ENCODE data around the gene ARHGAP36. TPM values are rescaled to one million over a fixed set of nuclear protein-coding genes. Genes with fewer than 3 reads are reported as not detected.

Gene ARHGAP36
- total RNA-seq, 5 donors from 2014 or later (not counting 1 experiment from before 2014, with no cell fraction given): not detected

DNA sequence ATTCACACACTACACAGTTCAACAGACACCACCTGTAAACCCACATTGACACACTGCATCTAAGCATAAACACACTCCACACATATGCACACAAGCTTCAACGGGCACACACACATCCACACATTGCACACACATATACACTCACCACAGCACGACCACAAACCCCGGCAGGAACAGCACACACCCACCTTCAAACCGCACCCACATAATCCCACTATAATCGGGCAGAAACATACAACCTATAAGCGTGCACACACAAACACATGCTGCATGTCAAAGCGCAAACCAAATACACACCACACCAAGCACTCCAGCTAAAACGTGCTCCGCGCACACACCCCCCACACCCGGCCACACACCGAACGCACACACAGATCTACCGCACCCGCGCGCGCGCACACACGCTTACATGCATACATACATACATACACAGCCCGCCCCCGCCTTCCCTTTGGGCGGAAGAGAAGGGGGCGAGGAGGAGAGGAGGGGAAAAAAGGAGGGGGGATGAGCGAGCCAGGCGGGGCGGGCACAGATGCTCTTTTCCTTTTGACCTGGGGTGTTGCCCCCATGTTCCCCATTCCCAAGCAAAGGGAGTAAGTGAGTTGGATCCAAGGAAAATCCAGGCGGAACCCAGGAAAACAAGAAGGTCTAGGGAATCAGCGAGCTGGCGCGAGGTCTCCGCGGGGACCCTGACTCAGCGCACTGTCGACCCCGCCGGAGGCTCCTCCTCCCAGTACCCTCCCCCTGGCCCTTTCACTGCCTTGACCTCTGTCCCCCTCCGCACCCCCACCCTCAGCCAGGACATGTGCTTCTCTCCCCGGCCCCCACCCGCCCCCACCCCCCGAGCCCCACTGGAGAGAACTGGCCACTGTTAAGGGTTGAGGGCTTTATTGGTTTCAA is 9.9 kb downstream of the ARHGAP36 start:
- Histone ChIP-seq H3K9me3 (no peaks in the 10 kb centered on the region), H3K36me3 (ENCODE audit: control insufficient read depth in 2 of 2, extremely low read depth in 1 of 2, insufficient read depth in 1 of 2, low read length in 1 of 2) (no peaks in the 10 kb centered on the region), H3K4me3 (ENCODE audit: control insufficient read depth in 1 of 2, extremely low read depth in 1 of 2, low read length in 1 of 2) (peak overlapping the region in 1 of 2 donors; percentile 41), H3K4me1 (ENCODE audit: control insufficient read depth in 1 of 2, extremely low read depth in 1 of 2, insufficient read depth in 2 of 2, low read length in 2 of 2) (peaks cover 0 to 9% of the 10 kb centered on the region in 2 experiments), H3K27ac (ENCODE audit: low read length) (no peak overlapping the region), H3K27me3 (replicated peaks in 1 of 2; ENCODE audit: control insufficient read depth in 2 of 2, extremely low read depth in 1 of 2, insufficient read depth in 2 of 2, low read length in 1 of 2) (peaks cover 4 to 40% of the 10 kb centered on the region in 2 experiments)
- no peak overlapping the region for H3K4me3 Mint-ChIP-seq
- no peaks in the 10 kb centered on the region for H3K36me3 Mint-ChIP-seq
- no peaks in the 10 kb centered on the region for H3K4me1 Mint-ChIP-seq
- ChIA-PET CTCF (interaction anchor here in 1 of 2 donors (0.6 to 1.3 kb wide), 3 partner anchors 17 to 67 kb away, joined by 3 to 4 read pairs (median 3); no protein-coding TSS in a partner anchor), POLR2A (no interaction called here)
- H3K27ac Mint-ChIP-seq: no peak overlapping the region
- 3% methylated on average over 5 of the region's 41 CpGs for WGBS (ENCODE audit: insufficient coverage)
- ATAC-seq (replicated peaks in 1 of 4): no peak
- no peaks in the 10 kb centered on the region for H3K9me3 Mint-ChIP-seq
- H3K27me3 Mint-ChIP-seq: peaks cover 49 to 57% of the 10 kb centered on the region in 2 donors
- no peak for DNase-seq

DNA sequence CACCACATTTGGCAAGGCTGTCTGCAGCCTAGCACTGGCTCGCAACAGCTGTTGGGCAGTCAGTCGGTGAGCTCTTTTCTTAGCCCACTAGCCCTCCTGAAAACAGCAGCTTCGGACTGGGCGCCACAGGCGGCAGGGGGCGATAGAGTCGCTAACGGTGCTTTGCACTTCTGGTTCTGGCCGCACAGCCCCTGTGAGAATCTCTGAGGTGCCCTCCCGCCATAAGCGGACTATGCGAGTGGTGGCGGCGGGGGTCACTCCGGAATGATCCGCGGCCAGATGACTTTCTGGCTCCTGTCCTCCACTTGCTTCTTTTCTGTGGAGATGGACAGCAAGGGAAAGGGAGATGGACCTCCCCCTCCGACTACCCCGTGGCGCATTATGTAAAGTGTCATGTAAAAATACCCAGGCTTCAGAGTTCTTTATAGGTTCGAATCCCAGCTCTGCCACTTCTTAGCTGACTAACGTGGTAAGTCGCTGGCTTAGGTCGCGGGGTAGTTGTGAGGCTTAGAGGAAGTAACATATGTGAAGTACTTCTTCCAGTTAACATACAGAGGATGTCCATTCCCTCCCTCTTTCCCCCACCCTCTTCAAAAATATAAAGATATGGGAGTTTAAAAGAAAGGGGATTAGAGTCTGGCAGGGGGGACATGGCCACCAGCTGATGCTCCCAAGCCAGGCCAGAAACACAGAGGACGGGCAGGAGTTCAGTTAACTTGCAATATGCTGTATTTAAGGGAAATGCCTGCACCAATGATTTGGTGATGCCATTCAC is 11.0 kb downstream of the ARHGAP36 start:
- H3K27ac Mint-ChIP-seq: no peak overlapping the region
- peak in 1 of 35 experiments; percentile 2 for DNase-seq
- Histone ChIP-seq H3K27me3 (replicated peaks in 1 of 2; ENCODE audit: control insufficient read depth in 2 of 2, extremely low read depth in 1 of 2, insufficient read depth in 2 of 2, low read length in 1 of 2) (peaks cover 4 to 45% of the 10 kb centered on the region in 2 experiments), H3K9me3 (no peaks in the 10 kb centered on the region), H3K4me1 (ENCODE audit: control insufficient read depth in 1 of 2, extremely low read depth in 1 of 2, insufficient read depth in 2 of 2, low read length in 2 of 2) (peaks cover 0 to 9% of the 10 kb centered on the region in 2 experiments), H3K36me3 (ENCODE audit: control insufficient read depth in 2 of 2, extremely low read depth in 1 of 2, insufficient read depth in 1 of 2, low read length in 1 of 2) (no peaks in the 10 kb centered on the region), H3K4me3 (ENCODE audit: control insufficient read depth in 1 of 2, extremely low read depth in 1 of 2, low read length in 1 of 2) (peak overlapping the region in 1 of 2 donors; percentile 10), H3K27ac (ENCODE audit: low read length) (no peak overlapping the region)
- H3K9me3 Mint-ChIP-seq: no peaks in the 10 kb centered on the region
- ATAC-seq (replicated peaks in 1 of 4): no peak
- 0% methylated on average over 4 of the region's 26 CpGs for WGBS (ENCODE audit: insufficient coverage)
- no peaks in the 10 kb centered on the region for H3K36me3 Mint-ChIP-seq
- no peak overlapping the region for H3K4me3 Mint-ChIP-seq
- ChIA-PET CTCF (interaction anchor here in 1 of 2 donors (0.7 to 1.3 kb wide), 2 partner anchors 16 to 31 kb away, joined by 3 to 4 read pairs; no protein-coding TSS in a partner anchor), POLR2A (no interaction called here)
- H3K4me1 Mint-ChIP-seq: no peaks in the 10 kb centered on the region
- peaks cover 46 to 57% of the 10 kb centered on the region in 2 donors for H3K27me3 Mint-ChIP-seq

DNA sequence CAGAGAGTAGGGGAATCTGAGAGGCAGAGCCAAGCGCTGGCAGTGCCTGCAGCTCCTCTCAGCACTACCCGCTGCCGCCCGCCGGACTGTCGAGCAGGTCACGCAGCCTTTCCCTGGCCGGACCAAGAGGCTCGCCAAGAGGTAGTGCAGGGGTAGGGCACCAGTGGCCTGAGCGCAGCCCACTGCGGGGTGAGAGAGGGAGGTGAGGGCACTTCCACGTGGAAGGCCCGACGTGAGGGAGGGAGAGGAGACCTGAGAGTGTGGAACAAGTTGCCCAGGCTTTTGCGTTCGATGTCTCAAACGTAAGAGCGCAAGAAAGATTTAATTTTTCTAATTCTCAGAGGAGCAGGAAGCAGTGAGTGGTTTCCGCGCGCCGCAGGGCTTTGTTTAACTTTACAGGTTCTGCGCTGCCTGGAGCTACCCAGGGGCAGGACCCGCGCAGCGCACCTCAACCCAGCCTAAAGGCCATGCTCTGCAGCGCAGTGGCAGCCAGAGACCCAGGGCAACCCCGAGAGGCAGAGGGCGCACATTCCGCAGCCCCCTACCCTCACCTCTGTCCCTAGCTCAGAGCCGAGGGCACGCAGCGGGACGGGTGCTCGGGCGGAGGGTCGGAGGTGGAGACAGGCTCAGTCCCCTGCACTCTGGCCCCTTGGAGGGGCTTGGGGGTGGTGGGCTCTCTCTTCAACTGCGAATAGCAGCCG is 14.9 kb downstream of the ARHGAP36 start:
- Mint-ChIP-seq H3K9me3 (no peaks in the 10 kb centered on the region), H3K27ac (no peak overlapping the region), H3K4me1 (no peaks in the 10 kb centered on the region), H3K4me3 (no peak overlapping the region), H3K27me3 (peaks cover 35 to 59% of the 10 kb centered on the region in 2 donors), H3K36me3 (no peaks in the 10 kb centered on the region)
- DNase-seq (no peak), ATAC-seq (replicated peaks in 1 of 4) (no peak)
- H3K4me1 ChIP-seq (ENCODE audit: control insufficient read depth in 1 of 2, extremely low read depth in 1 of 2, insufficient read depth in 2 of 2, low read length in 2 of 2): peaks cover 0 to 6% of the 10 kb centered on the region in 2 experiments
- no peaks in the 10 kb centered on the region for H3K9me3 ChIP-seq
- H3K4me3 ChIP-seq (ENCODE audit: control insufficient read depth in 1 of 2, extremely low read depth in 1 of 2, low read length in 1 of 2): no peak overlapping the region
- POLR2A ChIA-PET: no interaction called here
- H3K36me3 ChIP-seq (ENCODE audit: control insufficient read depth in 2 of 2, extremely low read depth in 1 of 2, insufficient read depth in 1 of 2, low read length in 1 of 2): no peaks in the 10 kb centered on the region
- H3K27ac ChIP-seq (ENCODE audit: low read length): no peak overlapping the region
- CTCF ChIA-PET: no interaction called here
- peaks cover 4 to 27% of the 10 kb centered on the region in 2 experiments for H3K27me3 ChIP-seq (replicated peaks in 1 of 2; ENCODE audit: control insufficient read depth in 2 of 2, extremely low read depth in 1 of 2, insufficient read depth in 2 of 2, low read length in 1 of 2)
- 6% methylated on average over 13 of the region's 39 CpGs for WGBS (ENCODE audit: insufficient coverage)

DNA sequence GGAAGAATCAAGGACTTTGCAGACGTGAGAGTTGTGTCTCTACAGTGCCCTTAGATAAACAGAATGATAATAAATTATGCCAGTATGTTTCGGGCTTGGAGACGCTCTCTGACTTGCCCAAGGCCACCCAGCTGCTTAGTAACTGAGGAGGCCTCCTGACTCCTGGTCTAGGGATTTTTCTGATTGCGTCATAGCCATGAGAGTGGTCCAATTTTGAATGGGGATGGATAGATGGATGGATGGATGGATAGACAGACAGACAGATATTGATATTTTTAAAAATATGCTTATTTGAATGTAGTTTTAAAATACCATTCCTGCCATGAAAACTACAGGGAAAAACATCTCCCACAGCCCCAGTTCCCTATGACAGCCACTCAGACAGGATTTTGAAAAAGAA is 15.5 kb downstream of the ARHGAP36 start:
- Mint-ChIP-seq H3K36me3 (no peaks in the 10 kb centered on the region), H3K4me1 (no peaks in the 10 kb centered on the region), H3K9me3 (no peaks in the 10 kb centered on the region), H3K27me3 (peaks cover 35 to 62% of the 10 kb centered on the region in 2 donors), H3K27ac (no peak overlapping the region), H3K4me3 (no peak overlapping the region)
- H3K9me3 ChIP-seq: no peaks in the 10 kb centered on the region
- WGBS (ENCODE audit: insufficient coverage): 0% methylated on average over 2 of the region's 4 CpGs
- ATAC-seq (replicated peaks in 1 of 4) (no peak), DNase-seq (no peak)
- H3K27ac ChIP-seq (ENCODE audit: low read length): no peak overlapping the region
- H3K4me3 ChIP-seq (ENCODE audit: control insufficient read depth in 1 of 2, extremely low read depth in 1 of 2, low read length in 1 of 2): no peak overlapping the region
- H3K36me3 ChIP-seq (ENCODE audit: control insufficient read depth in 2 of 2, extremely low read depth in 1 of 2, insufficient read depth in 1 of 2, low read length in 1 of 2): no peaks in the 10 kb centered on the region
- H3K27me3 ChIP-seq (replicated peaks in 1 of 2; ENCODE audit: control insufficient read depth in 2 of 2, extremely low read depth in 1 of 2, insufficient read depth in 2 of 2, low read length in 1 of 2): peaks cover 4 to 23% of the 10 kb centered on the region in 2 experiments
- CTCF ChIA-PET: no interaction called here
- H3K4me1 ChIP-seq (ENCODE audit: control insufficient read depth in 1 of 2, extremely low read depth in 1 of 2, insufficient read depth in 2 of 2, low read length in 2 of 2): peaks cover 0 to 3% of the 10 kb centered on the region in 2 experiments
- POLR2A ChIA-PET: no interaction called here

DNA sequence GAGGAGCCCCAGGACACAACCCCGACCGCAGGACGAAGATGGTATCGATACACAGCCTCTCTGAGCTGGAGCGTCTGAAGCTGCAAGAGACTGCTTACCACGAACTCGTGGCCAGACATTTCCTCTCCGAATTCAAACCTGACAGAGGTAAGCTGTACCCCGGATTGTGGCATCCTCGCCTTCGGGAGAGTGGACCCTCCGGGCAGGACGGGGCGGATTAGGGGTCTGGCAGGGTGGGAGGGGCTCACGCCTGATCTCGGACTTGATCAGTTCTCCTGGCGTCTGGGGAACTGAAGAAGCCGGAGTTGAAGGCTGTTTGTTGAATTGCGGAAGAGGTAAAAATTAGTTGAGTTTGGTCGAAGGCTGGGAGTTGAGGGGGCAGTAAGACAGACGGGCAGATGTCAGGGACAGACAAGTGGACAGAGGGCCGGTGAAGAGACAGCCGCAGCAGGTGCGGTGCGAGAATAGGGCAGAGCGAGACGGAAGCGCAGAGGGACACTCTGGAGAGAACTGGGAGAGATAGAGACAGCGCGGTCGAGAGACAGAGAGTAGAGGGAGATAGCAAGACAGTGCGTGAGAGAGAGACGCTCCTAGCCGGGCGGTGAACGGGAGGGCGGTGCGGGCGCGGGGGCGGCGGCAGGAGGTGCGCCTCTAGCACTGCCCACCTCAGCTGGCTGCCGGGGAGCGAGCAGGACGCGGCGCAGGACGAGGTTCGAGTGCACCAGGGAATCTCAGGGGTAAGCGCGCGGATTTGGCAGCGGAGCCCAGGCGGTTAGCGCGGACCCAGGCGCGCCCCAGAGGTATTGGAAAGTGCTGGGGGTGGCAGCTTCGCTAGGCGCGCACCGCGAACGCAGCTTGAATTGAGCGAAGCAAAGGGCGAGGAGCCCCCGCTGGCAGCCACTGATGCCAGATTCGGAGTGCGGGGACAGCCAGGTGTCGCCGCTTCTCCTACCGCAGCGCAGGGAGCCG is 23.9 kb downstream of the ARHGAP36 start:
- Histone ChIP-seq H3K36me3 (ENCODE audit: control insufficient read depth in 2 of 2, extremely low read depth in 1 of 2, insufficient read depth in 1 of 2, low read length in 1 of 2) (no peaks in the 10 kb centered on the region), H3K4me3 (ENCODE audit: control insufficient read depth in 1 of 2, extremely low read depth in 1 of 2, low read length in 1 of 2) (no peak overlapping the region), H3K27me3 (replicated peaks in 1 of 2; ENCODE audit: control insufficient read depth in 2 of 2, extremely low read depth in 1 of 2, insufficient read depth in 2 of 2, low read length in 1 of 2) (peaks cover 2 to 32% of the 10 kb centered on the region in 2 experiments), H3K27ac (ENCODE audit: low read length) (no peak overlapping the region), H3K4me1 (ENCODE audit: control insufficient read depth in 1 of 2, extremely low read depth in 1 of 2, insufficient read depth in 2 of 2, low read length in 2 of 2) (no peaks in the 10 kb centered on the region), H3K9me3 (no peaks in the 10 kb centered on the region)
- Mint-ChIP-seq H3K4me1 (peaks cover 0 to 2% (median 0%) of the 10 kb centered on the region in 3 donors), H3K27me3 (peaks cover 61 to 72% of the 10 kb centered on the region in 2 donors), H3K4me3 (no peak overlapping the region), H3K36me3 (no peaks in the 10 kb centered on the region), H3K9me3 (no peaks in the 10 kb centered on the region), H3K27ac (peak overlapping the region in 1 of 2 donors; percentile 32)
- WGBS (ENCODE audit: insufficient coverage): 3% methylated on average over 40 of the region's 75 CpGs
- ATAC-seq (replicated peaks in 1 of 4): no peak
- CTCF ChIA-PET: no interaction called here
- POLR2A ChIA-PET: no interaction called here
- DNase-seq: no peak

All from T-cell (primary cell).